SK-N-SH treated with all-trans-retinoic acid at 6 μM for 48 hours (cell line): Measurements from ENCODE around the gene CYP4V2.
"Not testable (repeated sequence)": the region's sequence is repeated elsewhere in the genome, so short reads cannot be mapped to it uniquely, and the experiment has no call there.

Experiments used
- CREB5 ChIP-seq: fragments of 250-450 bp; sonication (Bioruptor Pico); IDR thresholded peaks from 2 replicates; pipeline ENCODE4 v1.5.1; 2020; ENCODE audit warnings: low read depth, mild to moderate bottlenecking, moderate library complexity
- GLIS3 ChIP-seq: fragments of 250-450 bp; sonication (Bioruptor Pico); IDR thresholded peaks from 2 replicates; pipeline ENCODE4 v1.5.0; 2020; ENCODE audit warnings: mild to moderate bottlenecking, moderate library complexity
- OSR1 ChIP-seq: fragments of 250-450 bp; sonication (Bioruptor Pico); IDR thresholded peaks from 2 replicates; pipeline ENCODE4 v1.8.0; 2022; ENCODE audit warnings: moderate library complexity, mild to moderate bottlenecking, inconsistent platforms
- PPARA ChIP-seq: fragments of 250-450 bp; sonication (Bioruptor Pico); IDR thresholded peaks from 2 replicates; pipeline ENCODE4 v1.5.0; 2020; ENCODE audit warnings: mild to moderate bottlenecking, borderline replicate concordance
- TF ChIP-seq, protein P1 (sequence below): fragments of 250-450 bp; sonication (Bioruptor Pico); IDR thresholded peaks from 2 replicates; pipeline ENCODE4 v1.8.0; 2021; ENCODE audit warnings: low read depth, mild to moderate bottlenecking, moderate library complexity, borderline replicate concordance

GRCh38 chr4:186242031-186242430, 50.7 kb downstream of the CYP4V2 start:
- TF ChIP-seq CREB5 (CRISPR knock-in tag); PPARA (CRISPR knock-in tag); OSR1 (CRISPR knock-in tag); GLIS3: not testable (repeated sequence)
- TF ChIP-seq, protein P1, sequence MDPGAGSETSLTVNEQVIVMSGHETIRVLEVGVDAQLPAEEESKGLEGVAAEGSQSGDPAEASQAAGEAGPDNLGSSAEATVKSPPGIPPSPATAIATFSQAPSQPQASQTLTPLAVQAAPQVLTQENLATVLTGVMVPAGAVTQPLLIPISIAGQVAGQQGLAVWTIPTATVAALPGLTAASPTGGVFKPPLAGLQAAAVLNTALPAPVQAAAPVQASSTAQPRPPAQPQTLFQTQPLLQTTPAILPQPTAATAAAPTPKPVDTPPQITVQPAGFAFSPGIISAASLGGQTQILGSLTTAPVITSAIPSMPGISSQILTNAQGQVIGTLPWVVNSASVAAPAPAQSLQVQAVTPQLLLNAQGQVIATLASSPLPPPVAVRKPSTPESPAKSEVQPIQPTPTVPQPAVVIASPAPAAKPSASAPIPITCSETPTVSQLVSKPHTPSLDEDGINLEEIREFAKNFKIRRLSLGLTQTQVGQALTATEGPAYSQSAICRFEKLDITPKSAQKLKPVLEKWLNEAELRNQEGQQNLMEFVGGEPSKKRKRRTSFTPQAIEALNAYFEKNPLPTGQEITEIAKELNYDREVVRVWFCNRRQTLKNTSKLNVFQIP (CRISPR knock-in tag), result not testable (repeated sequence)
